HG03045 (cell line): ENCODE data around the gene ADAMTS19.
"Not testable (repeated sequence)": the region's sequence is repeated elsewhere in the genome, so short reads cannot be mapped to it uniquely, and the experiment has no call there.

Experiments
- ATAC-seq: cut with Tn5 transposase; IDR thresholded peaks from one replicate; pipeline ENCODE4 v1.9.1; 2021; ENCODE audit warnings: mild to moderate bottlenecking, moderate library complexity; ENCODE audit not compliant: unreplicated experiment

The ADAMTS19 gene

GRCh38 chr5:129563585-129563984, 103.5 kb downstream of the ADAMTS19 start:
- no peak for ATAC-seq

DNA sequence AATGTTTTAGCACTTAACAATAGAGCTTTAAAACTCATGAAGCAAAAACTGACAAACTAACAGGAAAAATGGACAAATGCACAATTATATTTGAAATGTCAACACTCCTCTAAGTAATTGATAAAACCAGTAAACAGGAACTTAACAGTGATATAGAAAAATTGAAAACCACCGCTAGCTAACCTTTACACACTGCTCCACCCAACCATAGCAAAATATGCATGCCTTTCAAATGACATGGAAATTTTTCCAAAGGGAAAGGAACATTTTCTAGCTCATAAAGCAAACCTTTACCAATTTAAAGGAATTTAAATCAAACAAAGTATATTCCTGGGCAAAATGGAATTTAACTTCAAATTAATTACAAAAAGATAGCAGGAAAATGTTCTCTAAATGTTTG, 109.2 kb downstream of the ADAMTS19 start:
- ATAC-seq = no peak

DNA sequence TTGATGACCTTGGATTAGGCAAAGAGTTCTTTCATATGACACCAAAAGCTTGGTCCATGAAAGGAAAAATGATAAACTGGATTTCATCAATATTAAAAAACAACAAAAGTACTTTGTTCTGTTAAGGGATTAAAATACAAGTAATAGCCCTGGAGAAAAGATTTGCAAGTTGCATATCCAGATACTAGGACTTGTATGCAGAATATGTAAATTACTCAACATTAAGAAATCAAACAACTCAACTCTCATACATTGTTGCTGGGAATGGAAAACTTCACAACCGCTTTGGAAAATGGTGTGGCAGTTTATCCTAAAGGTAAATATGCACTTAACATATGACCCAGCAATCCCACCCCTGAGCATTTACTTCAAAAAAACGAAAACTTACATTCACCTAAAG, 112.0 kb downstream of the ADAMTS19 start:
- ATAC-seq = no peak

DNA sequence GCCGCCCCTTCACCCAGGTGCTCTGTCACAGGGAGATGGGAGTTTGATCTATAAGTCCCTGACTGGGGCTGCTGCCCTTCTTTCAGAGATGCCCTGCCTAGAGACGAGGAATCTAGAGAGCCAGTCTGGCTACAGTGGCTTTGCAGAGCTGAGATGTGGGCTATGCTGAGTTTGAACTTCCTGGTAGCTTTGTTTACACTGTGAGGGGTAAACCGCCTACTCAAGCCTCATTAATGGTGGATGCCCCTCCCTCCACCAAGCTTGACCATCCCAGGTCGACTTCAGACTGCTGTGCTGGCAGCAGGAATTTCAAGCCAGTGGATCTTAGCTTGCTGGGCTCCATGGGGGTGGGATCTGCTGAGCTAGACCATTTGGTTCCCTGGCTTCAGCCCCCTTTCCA, 124.4 kb downstream of the ADAMTS19 start:
- ATAC-seq = not testable (repeated sequence)

DNA sequence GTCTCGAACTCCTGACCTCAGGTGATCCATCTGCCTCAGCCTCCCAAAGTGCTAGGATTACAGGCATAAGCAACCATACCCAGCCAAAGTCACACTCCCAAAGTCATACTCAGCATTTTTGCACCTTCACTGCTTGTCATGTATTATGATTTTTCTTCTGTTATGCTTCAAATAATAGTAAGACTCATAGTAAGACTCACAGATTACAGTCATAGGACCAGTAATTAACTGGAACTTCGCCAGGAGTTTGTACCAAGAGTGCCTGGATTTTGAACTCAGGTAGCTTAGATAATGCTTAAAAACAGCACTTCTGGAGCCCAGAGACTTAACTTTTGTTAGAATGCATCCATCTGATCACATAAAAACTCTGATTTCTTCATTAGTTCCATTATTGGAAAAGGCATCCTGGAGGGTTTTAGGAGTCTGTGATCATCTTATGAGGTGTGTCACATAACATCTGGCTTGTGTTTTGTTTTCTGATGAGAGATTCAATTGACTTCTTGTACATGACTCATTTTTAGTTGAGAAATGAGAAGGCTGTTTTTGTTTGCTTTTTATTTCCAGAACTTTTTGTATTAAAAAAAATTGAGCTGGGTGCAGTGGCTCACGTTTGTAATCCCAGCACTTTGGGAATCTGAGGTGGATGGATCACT, 131.5 kb downstream of the ADAMTS19 start:
- no peak for ATAC-seq

GRCh38 chr5:129593525-129593924, 133.4 kb downstream of the ADAMTS19 start:
- ATAC-seq = no peak

- no peak for ATAC-seq
Measured at GRCh38 chr5:129601576-129601975, 141.5 kb downstream of the ADAMTS19 start.

GRCh38 chr5:129608350-129608749, 148.3 kb downstream of the ADAMTS19 start:
- ATAC-seq = no peak

GRCh38 chr5:129609710-129610109, 149.6 kb downstream of the ADAMTS19 start:
- ATAC-seq = no peak

DNA sequence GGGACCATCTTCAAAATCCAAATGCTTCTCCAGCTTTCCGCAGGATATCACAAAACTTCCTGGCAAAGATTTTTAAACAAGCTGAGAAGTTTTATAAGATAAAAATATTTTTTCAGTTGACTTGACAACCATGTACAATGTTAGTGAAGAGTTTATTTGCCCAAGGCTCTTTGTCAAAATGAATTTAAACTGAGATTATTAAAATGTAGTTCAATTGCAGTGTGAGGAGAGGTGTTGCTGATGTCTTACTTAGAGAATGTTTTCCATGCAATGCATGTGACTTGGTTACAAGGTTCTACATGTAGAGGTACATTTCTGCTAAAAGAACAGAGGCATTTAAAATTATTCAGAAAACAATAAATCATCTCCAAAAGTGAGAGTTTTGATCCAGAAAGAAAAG, 156.4 kb downstream of the ADAMTS19 start:
- ATAC-seq = no peak

DNA sequence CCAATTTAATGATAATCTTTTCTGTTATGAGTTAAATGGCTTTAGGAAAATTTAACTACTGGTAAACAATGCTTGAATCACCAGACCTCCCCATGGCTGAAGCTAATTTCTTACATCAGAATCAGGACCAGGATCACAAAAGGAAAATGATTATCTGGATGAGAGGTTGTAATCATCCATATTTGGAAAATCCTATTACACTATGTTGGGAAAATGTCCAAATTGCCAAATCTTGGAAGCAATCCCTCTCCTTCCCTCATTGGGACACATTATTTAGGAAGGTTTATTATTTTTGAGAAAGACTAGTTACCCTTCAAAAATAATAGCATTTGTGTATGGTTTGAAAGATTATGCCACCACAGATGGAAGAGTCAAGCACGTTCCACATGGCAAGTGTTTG, 157.1 kb downstream of the ADAMTS19 start:
- no peak for ATAC-seq

DNA sequence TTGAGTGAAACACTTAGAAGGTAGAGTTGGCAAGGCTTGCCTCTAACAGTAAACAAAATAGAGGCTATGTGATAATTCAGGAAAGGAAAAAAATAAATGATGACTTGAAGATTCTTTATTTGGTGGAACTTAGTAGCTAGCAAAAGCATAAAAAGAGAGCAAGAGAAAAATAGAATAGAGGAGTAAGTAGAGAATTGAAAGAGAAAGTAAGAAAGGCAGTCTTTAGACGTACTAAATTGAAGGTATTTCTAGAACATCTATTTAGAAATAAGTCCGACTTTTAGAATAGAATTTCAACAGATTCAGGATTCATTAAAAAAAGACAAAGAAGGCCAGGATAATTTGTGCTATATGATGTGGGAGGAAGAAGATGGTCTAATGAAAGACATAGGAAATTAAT, 159.7 kb downstream of the ADAMTS19 start:
- no peak for ATAC-seq

DNA sequence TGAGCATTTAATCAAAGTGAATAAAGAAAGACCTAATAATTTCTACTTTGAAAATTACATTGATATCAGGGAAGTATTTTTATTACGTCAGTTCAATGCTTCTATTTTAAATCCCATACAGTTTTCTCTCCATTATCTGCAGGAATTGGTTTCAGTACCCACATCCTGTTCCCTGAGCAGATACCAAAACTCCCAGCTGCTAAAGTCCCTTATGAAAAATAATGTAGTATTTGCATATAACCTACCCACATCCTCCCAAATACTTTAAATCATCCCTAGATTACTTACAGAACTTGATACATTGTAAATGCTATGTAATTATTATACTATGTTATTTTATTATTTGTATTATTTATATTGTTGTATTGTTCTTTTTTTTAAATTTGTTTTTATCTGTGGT, 162.4 kb downstream of the ADAMTS19 start:
- no peak for ATAC-seq

DNA sequence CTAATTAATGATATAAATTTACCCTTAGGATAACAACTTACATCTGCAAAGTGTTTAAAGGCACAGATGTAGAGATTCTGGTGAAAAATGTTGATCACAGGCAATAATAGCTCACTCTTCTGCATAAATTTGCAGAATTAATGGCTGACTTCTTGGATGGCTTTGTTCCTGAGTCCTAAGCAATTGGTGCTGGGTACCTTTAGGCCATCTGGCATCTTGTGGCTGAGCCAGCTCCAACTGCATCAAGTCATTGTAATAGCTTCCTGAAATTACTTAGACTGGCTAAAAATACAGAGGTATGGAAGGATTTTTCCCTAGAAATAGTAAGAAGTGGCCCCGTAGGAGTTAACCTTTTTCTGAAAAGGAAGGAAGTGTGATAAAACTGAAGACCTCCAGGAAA, 169.5 kb downstream of the ADAMTS19 start:
- ATAC-seq = no peak

- no peak for ATAC-seq
Measured at GRCh38 chr5:129630101-129630500, 170.0 kb downstream of the ADAMTS19 start.

DNA sequence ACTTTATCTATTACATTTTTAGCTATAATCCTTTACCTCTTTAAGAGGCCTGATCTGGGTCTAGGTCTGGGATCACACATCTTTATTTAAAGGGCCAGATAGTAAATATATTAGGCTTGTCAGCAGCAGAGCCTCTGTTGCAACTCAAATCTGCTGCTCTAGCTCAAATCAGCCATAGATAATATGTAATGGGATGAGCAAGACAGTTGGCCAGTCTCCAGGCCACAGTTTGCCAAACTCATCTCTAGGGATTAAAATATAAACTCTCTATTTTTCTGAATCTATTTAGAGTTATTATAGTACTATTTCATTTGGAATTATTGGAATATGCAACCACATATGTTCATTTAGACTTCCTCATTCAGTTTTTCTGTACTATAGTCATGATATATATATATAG, 171.9 kb downstream of the ADAMTS19 start:
- ATAC-seq = no peak

DNA sequence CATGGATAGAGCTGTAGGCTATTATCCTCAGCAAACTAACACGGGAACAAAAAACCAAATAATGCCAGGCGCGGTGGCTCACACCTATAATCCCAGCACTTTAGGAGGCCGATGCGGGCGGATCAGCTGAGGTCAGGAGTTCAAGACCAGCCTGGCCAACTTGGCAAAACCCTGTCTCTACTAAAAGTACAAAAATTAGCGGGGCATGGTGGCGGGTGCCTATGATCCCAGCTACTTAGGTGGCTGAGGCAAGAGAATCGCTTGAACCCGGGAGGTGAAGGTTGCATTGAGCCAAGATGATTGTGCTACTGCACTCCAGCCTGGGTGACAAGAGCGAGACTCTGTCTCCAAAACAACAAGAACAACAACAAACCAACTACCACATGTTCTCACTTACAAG, 177.4 kb downstream of the ADAMTS19 start:
- ATAC-seq = not testable (repeated sequence)

- no peak for ATAC-seq
Measured at GRCh38 chr5:129639331-129639730, 179.2 kb downstream of the ADAMTS19 start.

GRCh38 chr5:129652349-129653056, 192.4 kb downstream of the ADAMTS19 start:
- no peak for ATAC-seq

DNA sequence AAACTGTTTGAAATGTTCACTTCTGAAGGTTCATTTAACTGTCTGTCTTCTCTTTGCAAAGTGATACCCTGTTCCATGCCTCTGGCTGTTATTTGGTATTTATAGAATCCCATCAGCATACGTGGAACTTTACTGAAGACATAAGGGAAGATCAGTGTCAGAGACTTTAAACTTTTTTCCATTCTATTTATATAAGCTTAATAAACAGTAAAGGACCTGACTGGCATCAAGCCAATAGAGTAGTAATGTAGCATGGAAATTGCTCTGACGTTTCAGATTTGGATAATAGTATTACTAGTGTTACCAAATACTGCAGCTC, 192.9 kb downstream of the ADAMTS19 start:
- ATAC-seq = no peak

DNA sequence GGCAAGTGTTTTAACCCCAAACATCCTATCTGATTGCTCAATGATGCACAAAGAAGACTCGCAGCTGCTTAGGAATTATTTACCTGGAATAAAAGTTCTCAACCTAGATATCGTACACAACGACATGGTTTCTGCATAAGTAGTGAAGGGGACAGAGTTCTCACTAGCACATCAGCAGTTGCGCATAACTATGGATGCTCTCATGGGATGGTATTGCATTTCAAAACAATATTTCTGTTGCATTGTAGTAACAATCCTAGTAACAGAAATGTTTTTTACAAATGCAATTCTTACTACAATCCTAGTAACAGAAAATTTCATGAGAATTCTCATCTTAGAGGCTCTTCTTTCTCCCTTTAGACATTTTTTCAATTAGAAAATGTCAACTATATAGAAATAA, 193.3 kb downstream of the ADAMTS19 start:
- ATAC-seq = no peak

- ATAC-seq = no peak
Measured at GRCh38 chr5:129656952-129657351, 196.9 kb downstream of the ADAMTS19 start.

DNA sequence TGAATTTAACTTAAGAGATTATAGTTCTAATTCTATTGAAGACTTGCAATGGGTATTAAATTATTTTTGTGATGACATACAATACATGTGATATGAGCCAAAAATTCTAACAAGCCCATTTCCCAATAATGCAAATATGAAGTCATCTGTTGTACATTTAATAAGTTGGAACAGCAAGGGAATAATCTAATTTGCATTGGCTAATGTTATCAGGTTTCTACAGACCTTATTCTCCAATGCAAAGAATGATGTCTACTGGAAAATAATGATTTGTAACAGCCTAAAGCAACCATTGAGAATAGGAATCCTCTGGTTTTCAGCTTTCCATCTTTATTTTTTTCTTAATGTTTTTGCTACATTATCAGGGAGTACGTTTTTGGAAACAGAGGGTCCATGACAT, 198.7 kb downstream of the ADAMTS19 start:
- ATAC-seq = no peak
